Thyroid gland (tissue), 4 donors: ENCODE measurements around the gene SLC38A4. TPM values are rescaled to one million over a fixed set of nuclear protein-coding genes. Genes with fewer than 3 reads are reported as not detected.

Source experiments
- DNase-seq, 2 donors: peaks; one replicate each; pipeline ENCODE4 v3.0.0-alpha.2; 2019
- H3K27ac ChIP-seq, 3 donors: fragments of 200-600 bp; sonication (generic); 1 replicate in 2 of 3; 2 replicates in 1 of 3; pipeline ENCODE4 v1.5.1; 2016 to 2019; ENCODE audit warnings: mild to moderate bottlenecking in 1 of 3, moderate library complexity in 1 of 3
- H3K27me3 ChIP-seq: fragments of 200-600 bp; sonication (generic); one replicate; pipeline ENCODE4 v1.5.1; 2019
- H3K36me3 ChIP-seq, 2 donors: fragments of 200-600 bp; sonication (generic); one replicate each; pipeline ENCODE4 v1.5.1; 2016 to 2019
- H3K4me1 ChIP-seq, 2 donors: fragments of 200-600 bp; sonication (generic); one replicate each; pipeline ENCODE4 v1.5.1; 2017 to 2019
- H3K4me3 ChIP-seq, 3 donors: fragments of 200-600 bp; sonication (generic); replicated peaks in 1 of 3; 1 replicate in 2 of 3; 2 replicates in 1 of 3; pipeline ENCODE4 v1.5.1; 2016; ENCODE audit warnings: mild to moderate bottlenecking in 1 of 3
- H3K9me3 ChIP-seq: fragments of 200-600 bp; sonication (generic); one replicate; pipeline ENCODE4 v1.5.1; 2017
- POLR2A ChIP-seq, 2 donors: fragments of 450-650 bp; IDR thresholded peaks; one replicate each; pipeline ENCODE4 v1.6.1; 2017; ENCODE audit warnings: antibody characterized with exemption in 2 of 2, mild to moderate bottlenecking in 2 of 2, moderate library complexity in 1 of 2
- WGBS, 2 donors: methylation state at CpG; one replicate each; pipeline ENCODE4 v1.1.5; 2017; 5-methylcytosine and 5-hydroxymethylcytosine counted together
- intact Hi-C: fragments of 100-400 bp; cut with DNase I; formaldehyde crosslinking; loops from one replicate; pipeline ENCODE4 v1.15.1; 2023
- total RNA-seq, 4 donors: library from RNA; depleted of rRNA; stranded (reverse); fragments of >200 nt; gene quantifications; one replicate each; pipeline ENCODE4 v1.2.3, GENCODE V29; 2016
- TF ChIP-seq, protein P1 (sequence below), 6 experiments: fragments of 200-600 bp in 3 of 6; fragments of 450-650 bp in 3 of 6; sonication (generic) in 3 of 6; IDR thresholded peaks; one replicate each; pipeline ENCODE4 v1.5.1; 2016 to 2019; ENCODE audit warnings: antibody characterized with exemption in 6 of 6, mild to moderate bottlenecking in 2 of 6, inconsistent platforms in 1 of 6, moderate library complexity in 1 of 6

Gene SLC38A4
- total RNA-seq, 4 donors from 2014 or later: 0.11 to 1.8 (median 1.3) TPM

DNA sequence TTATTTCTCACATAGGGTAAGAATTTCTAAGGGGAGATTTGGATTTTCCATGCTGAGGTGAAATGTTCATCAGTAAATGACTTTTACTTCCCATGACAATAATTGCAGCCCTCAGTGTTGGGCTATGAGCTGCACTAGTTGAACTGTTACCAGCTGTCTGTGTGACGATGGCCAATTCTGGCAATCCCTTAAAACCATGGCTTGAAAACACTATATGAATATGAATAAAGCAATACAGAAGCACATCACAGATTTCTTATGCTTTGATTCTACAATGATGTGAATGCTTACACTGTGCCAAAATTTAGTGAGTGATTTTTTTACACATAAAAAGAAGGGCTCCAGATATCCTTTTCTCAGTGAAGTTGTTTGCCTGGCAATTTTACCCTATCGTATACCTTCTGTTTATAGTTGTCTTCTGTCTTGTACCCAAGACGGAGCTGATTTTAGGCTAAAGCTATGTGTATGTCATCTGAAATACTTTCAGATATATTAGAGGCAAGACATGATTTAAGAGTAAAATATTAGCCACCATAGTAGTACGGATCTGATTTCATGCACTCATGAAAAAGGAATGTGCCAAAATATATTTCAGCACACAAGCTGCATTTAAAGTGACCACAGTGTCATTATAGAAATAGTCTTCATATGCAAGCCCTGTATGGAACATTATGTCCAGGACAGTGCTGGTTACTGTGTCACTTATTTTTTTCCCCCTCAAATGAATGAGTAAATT lies 52.0 kb downstream of the SLC38A4 start:
- no peak overlapping the region for H3K4me3 ChIP-seq
- no peaks in the 10 kb centered on the region for H3K27me3 ChIP-seq
- intact Hi-C loops: no loop called here
- 70 to 73% methylated on average over 4 of the region's 4 CpGs for WGBS, 2 donors
- no peak overlapping the region for H3K27ac ChIP-seq
- H3K9me3 ChIP-seq: no peaks in the 10 kb centered on the region
- no peaks in the 10 kb centered on the region for H3K36me3 ChIP-seq
- peaks cover 8 to 10% of the 10 kb centered on the region in 2 donors for H3K4me1 ChIP-seq
- no peak for TF ChIP-seq POLR2A (IDR thresholded peaks at IDR 0.05)
- TF ChIP-seq, protein P1, sequence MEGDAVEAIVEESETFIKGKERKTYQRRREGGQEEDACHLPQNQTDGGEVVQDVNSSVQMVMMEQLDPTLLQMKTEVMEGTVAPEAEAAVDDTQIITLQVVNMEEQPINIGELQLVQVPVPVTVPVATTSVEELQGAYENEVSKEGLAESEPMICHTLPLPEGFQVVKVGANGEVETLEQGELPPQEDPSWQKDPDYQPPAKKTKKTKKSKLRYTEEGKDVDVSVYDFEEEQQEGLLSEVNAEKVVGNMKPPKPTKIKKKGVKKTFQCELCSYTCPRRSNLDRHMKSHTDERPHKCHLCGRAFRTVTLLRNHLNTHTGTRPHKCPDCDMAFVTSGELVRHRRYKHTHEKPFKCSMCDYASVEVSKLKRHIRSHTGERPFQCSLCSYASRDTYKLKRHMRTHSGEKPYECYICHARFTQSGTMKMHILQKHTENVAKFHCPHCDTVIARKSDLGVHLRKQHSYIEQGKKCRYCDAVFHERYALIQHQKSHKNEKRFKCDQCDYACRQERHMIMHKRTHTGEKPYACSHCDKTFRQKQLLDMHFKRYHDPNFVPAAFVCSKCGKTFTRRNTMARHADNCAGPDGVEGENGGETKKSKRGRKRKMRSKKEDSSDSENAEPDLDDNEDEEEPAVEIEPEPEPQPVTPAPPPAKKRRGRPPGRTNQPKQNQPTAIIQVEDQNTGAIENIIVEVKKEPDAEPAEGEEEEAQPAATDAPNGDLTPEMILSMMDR (IDR thresholded peaks at IDR 0.05): no peak
- DNase-seq: no peak

- Histone ChIP-seq H3K9me3 (no peaks in the 10 kb centered on the region), H3K36me3 (no peaks in the 10 kb centered on the region), H3K4me3 (no peak overlapping the region), H3K4me1 (peaks cover 8 to 10% of the 10 kb centered on the region in 2 donors), H3K27ac (peak overlapping the region in 1 of 3 donors; percentile 41), H3K27me3 (no peaks in the 10 kb centered on the region)
- DNase-seq: no peak
- intact Hi-C loops: no loop called here
- no peak for TF ChIP-seq POLR2A (IDR thresholded peaks at IDR 0.05)
- TF ChIP-seq, protein P1 (IDR thresholded peaks at IDR 0.05): no peak
- WGBS, 2 donors: 41 to 58% methylated on average over 1 of the region's 1 CpG
These were observed 54.4 kb downstream of the SLC38A4 start for GRCh38 chr12:46771268-46771827.

GRCh38 chr12:46770501-46771183 lies 55.2 kb downstream of the SLC38A4 start:
- intact Hi-C loops: no loop called here
- Histone ChIP-seq H3K27ac (peak overlapping the region in 2 of 3 donors; percentile 7 to 41), H3K9me3 (no peaks in the 10 kb centered on the region), H3K4me1 (peaks cover 8 to 10% of the 10 kb centered on the region in 2 donors), H3K36me3 (no peaks in the 10 kb centered on the region), H3K4me3 (no peak overlapping the region), H3K27me3 (no peaks in the 10 kb centered on the region)
- TF ChIP-seq, protein P1 (IDR thresholded peaks at IDR 0.05): no peak
- TF ChIP-seq POLR2A (IDR thresholded peaks at IDR 0.05): no peak
- no peak for DNase-seq
- 39 to 41% methylated on average over 3 of the region's 3 CpGs for WGBS, 2 donors

- 61 to 79% methylated on average over 3 of the region's 3 CpGs for whole genome bisulfite sequencing, 2 donors
- DNase-seq: no peak
- no peak for TF ChIP-seq POLR2A (IDR thresholded peaks at IDR 0.05)
- TF ChIP-seq, protein P1 (IDR thresholded peaks at IDR 0.05): no peak
- H3K4me3 ChIP-seq: no peak overlapping the region
- H3K4me1 ChIP-seq: no peaks in the 10 kb centered on the region
- no peaks in the 10 kb centered on the region for H3K27me3 ChIP-seq
- no peak overlapping the region for H3K27ac ChIP-seq
- intact Hi-C loops: no loop called here
- H3K36me3 ChIP-seq: no peaks in the 10 kb centered on the region
- no peaks in the 10 kb centered on the region for H3K9me3 ChIP-seq
These were observed 61.8 kb downstream of the SLC38A4 start for GRCh38 chr12:46764005-46764404.

- TF ChIP-seq, protein P1 (IDR thresholded peaks at IDR 0.05): no peak
- TF ChIP-seq POLR2A (IDR thresholded peaks at IDR 0.05): no peak
- no peaks in the 10 kb centered on the region for H3K27me3 ChIP-seq
- no peak overlapping the region for H3K27ac ChIP-seq
- no peaks in the 10 kb centered on the region for H3K9me3 ChIP-seq
- no peak overlapping the region for H3K4me3 ChIP-seq
- H3K4me1 ChIP-seq: no peaks in the 10 kb centered on the region
- DNase-seq: no peak
- intact Hi-C loops: no loop called here
- no peaks in the 10 kb centered on the region for H3K36me3 ChIP-seq
These were observed 62.6 kb downstream of the SLC38A4 start for GRCh38 chr12:46763230-46763629.
